Activated T-cell treated with anti-CD3 and anti-CD28 coated beads, Interleukin-2, amount 50 U/mL, for 48 hours (primary cell): ENCODE measurements around the gene CTIF.

Source experiments
- DNase-seq, 2 experiments: peaks; one replicate each; pipeline ENCODE4 v3.0.0-alpha.2; 2020

The CTIF gene

DNA sequence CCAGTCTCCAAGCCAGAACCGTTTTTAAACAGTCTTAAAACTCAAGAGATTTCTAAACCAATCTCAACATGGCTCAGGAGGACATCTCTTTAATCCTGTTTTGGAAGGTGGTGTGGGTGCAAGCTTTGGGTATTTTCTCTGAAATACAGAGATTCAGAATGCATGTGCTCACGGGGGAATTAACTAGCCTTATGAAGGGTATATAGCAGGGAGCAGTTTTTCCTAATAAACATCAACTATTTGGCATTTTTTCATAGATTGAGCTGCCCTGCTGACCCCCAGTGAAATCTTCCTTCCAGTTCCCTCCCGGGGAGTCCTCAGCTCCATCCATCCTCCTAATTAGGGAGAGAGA, 289.3 kb downstream of the CTIF start:
- peak in 1 of 2 experiments; percentile 5 for DNase-seq

DNA sequence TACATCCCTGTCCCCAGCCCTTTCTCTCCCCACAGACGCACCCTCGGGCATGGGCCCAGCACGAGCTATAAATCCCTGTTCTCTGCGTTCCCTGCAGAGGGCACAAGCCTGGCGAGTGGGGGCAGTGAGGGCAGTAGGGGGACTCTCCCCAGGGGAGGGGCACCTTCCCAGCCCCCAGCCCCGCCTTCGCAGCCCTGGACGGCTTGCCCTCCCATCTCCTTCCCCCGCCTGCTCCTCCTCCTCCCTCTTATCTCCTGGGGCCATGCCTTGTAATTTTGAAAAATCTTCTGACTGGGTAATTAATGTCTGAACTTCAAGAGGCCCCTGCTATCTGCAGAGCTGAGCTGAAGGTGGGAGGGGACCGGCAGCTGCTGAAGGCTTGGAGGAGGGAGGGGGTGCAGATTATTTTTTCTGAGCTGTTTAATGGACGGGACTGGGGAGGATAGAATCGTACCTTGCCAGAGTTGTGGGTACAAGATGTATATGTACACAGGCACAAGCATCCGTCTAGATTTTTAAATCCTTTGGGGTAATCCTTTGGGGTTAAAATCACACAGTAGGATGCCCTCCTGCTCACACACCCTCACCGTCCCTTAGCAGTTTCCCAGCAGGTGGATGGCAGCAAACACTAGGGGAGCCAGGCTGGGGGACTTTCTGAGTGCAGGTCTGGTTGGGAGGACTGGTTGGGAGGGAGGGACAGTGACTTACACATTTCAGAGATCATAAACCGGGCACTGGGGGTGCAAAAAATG, 290.0 kb downstream of the CTIF start:
- peak; percentile 10 to 12 for DNase-seq

DNA sequence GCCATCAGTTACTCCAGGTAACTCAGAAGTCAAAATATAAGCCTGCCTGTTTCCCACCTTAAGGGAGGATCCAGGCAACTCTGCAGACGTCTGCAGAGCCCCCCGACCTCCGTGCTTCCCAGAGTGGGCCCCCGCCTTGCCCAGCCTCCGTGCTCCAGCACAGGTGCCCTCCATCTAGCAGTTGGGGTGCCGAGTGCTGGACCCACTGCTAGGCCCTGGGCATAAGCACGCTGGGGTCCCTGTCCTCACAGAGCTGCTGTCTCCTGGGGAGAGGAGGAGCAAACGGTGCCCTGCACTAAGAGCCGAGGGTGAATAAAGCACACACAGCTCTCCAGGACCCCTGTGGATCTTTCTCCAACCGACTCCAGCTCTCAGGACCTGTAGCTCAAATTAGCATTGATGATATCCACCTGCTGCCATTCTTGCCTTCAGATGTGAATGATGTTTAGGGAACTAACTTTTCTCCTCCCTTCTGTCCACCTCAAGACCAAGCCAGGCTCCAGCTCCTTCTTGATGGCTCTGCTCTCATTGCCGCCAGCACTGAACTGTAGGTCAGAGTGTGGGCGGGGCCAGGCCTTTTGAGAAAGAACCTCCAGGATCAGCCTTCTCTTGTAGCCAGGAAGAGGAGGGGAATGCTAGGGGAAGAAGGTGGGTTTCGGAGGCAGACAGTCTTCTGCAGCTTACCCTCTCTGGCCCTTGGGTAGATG, 290.8 kb downstream of the CTIF start:
- DNase-seq = peak; percentile 13 to 16

- peak; percentile 13 to 15 for DNase-seq
These were observed 292.4 kb downstream of the CTIF start for GRCh38 chr18:48831113-48831759.

GRCh38 chr18:48831802-48832201, 293.0 kb downstream of the CTIF start:
- DNase-seq = peak; percentile 3 to 10

GRCh38 chr18:48832938-48833700, 294.3 kb downstream of the CTIF start:
- DNase-seq = peak; percentile 37 to 55

DNA sequence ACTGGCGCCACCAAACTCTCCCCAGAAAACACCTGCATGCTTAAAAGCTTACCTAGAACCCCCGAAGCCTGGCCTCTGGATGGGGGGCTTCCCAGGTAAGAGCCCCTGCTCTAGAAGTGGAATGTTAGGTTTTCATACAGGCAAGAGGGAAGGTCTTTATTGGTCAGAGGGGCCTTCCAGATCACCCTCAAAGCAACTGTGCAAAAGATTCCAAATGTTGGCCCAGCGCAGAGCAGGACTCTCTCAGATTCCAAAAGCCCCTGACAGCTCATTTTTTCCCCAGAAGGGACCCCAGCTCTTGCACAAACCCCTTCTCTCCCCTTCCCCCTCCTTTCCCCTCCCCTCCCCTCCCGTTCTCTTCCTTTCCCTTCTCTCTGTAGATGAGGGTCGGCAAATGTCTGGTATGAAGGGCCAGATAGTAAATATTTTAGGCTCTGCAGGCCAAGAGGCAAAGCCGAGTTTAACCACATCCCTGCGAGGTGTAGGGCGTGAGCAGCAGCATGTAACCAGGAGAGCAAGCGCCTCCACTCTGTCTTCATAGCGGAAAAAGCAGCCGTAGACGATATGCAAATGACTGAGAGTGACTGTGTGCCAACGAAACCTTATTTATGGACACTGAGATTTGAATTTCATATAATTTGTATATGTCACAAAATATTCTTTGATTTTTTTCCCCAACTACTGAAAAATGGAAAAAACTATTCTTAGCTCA, 295.0 kb downstream of the CTIF start:
- DNase-seq = peak; percentile 73

GRCh38 chr18:48834413-48835031, 295.7 kb downstream of the CTIF start:
- peak; percentile 81 to 86 for DNase-seq

GRCh38 chr18:48835119-48835518, 296.3 kb downstream of the CTIF start:
- peak in 1 of 2 experiments; percentile 42 for DNase-seq

- DNase-seq = no peak
These were observed 296.9 kb downstream of the CTIF start for GRCh38 chr18:48835745-48836170.

DNA sequence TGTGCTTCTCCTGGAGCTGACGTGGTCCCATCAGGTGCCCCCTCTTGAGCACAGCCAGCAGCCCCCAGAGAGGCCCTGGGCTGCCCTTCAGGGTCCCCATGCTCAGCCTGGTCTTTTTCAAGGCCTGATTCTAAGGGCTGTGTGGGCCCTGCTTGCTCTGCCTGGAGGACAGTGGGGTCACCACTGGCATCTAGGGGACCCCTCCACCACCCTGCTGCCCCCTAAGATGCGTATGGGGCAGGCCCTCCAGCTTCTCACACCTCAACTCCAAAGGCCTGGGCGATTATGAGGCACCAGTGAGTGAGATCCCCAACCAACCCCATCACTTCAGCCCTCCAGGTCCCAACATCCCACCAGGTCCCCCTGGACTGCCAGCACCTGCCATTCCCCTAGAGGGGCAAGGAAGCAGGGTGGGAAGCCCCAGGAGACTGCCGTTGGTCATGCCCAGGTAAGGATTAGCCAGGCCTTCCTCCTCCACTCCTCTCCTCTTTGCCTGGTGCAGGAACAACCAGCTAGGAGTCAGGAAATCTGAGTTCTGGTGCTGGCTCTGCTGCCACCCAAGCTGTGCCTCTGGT, 297.5 kb downstream of the CTIF start:
- DNase-seq = no peak

DNA sequence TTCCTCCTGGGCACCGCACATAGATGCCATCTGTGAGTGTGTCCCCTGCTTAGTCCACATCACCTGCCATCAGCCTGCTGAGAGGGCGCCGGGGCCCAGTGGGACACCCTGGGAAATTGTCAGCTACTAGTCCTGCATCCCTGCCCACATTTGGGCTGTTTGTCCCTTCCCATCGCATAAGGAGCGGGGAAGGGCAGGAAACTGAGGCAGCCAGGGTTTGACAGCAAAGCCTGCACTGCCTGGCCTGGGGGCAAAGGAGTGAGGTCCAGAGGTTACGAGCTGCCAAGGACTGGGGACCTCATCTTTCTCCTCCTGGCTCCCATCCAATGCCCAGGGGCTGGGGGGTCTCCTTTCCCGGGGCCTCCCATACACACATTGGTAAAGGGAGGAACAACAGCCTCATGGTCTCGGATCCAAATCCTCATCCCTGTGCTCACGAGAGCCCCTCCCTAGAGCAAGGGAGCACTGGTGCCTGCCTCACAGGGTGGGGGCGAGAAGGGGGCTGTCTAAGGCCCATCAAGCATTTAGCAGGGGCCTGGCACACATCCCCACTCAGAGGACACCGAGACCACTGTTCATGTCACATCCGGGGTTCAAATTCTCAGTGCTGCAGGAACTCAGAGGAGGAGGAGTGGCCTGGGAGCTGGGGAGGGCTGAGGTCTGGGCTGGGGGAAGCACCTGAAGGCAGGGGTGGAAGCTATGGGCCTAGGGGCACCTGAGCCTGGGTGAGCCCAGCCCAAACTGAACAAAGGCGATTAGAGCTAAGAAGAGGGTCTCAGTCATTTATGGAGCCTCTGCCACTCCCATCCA, 298.2 kb downstream of the CTIF start:
- no peak for DNase-seq

DNA sequence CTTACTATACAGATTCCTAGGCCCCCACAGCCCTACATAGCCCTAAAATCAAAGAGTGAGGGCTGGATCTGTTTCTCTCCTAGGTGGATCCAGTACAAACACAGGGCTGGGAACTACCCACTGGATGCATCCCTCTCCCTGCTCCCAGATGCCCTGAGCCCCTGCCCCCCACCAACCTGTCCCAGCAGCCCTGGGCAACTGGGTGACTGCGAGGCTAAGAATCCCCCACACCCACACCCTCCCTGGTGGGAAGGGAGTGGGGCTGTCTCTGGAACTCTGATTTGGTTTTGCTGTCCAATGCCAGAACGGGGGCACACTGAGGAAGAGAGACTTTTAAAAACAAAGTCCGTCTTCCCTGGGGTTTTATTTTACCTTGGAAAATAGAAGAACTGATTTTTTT, 298.8 kb downstream of the CTIF start:
- no peak for DNase-seq

GRCh38 chr18:48838166-48838775, 299.4 kb downstream of the CTIF start:
- no peak for DNase-seq

GRCh38 chr18:48838921-48839818, 300.3 kb downstream of the CTIF start:
- DNase-seq = peak in 1 of 2 experiments; percentile 56

DNA sequence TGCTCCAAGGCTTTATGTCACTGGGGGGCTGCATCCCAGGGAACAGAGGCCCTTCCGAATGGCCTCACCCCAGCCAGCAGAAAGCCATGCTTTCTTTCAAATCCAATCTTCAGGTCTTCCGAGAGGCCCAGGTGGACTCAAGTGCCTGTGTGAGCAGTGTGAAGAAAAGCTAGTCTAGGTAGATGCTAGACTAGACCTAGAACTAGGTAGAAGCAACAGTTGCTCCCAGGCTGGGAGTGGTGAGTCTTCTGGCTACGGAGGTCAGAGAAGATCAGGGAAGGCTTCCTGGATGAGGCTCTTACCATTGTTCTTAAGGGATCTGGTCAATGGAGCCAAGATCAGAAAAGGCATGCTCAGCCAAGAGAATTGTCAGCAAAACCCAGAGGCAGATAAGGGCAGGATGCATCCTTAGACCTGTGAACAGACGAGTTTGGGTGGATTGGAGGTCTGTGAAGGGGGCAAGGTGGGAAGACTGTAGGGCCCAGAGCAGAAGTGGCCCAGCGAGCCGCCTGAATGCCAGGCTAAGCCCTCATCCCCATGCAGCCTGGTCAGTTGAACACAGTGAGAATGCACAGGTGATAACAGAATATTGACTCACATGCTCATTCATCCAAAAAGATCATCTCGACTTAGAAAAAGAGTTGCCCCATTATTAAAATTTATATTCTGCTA, 301.1 kb downstream of the CTIF start:
- DNase-seq = no peak

- no peak for DNase-seq
These were observed 301.7 kb downstream of the CTIF start for GRCh38 chr18:48840491-48840877.
